ENCODE data around the gene RAPGEFL1.
"Not testable (repeated sequence)": the region's sequence is repeated elsewhere in the genome, so short reads cannot be mapped to it uniquely, and the experiment has no call there.

DNA sequence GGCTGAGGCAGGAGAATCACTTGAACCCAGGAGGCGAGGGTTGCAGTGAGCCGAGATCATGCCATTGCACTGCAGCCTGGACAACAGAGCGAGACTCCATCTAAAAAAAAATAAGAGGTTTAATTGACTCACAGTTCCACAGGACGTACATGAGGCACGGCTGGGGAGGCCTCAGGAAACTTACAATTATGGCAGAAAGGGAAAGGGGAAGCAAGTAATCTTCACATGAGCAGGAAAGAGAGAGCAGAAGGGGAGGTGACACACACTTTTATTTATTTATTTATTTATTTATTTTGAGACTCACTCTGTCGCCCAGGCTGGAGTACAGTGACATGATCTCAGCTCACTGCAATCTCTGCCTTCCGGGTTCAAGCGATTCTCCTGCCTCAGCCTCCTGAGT is 28.9 kb downstream of the RAPGEFL1 start:
- TF ChIP-seq POLR2A, EP300 (IDR thresholded peaks at IDR 0.05): not testable (repeated sequence)
